Epidermal melanocyte (primary cell): ENCODE data around the gene RHBDL2.
"Not testable (repeated sequence)": the region's sequence is repeated elsewhere in the genome, so short reads cannot be mapped to it uniquely, and the experiment has no call there.

Source experiments
- DNase-seq: peaks from one replicate; pipeline ENCODE4 v3.0.0; 2011; ENCODE audit warnings: low spot score; ENCODE audit not compliant: insufficient read length

Gene RHBDL2

GRCh38 chr1:38932571-38932970, 9.1 kb downstream of the RHBDL2 start:
- DNase-seq: no peak

GRCh38 chr1:38929476-38929875, 12.2 kb downstream of the RHBDL2 start:
- no peak for DNase-seq

DNA sequence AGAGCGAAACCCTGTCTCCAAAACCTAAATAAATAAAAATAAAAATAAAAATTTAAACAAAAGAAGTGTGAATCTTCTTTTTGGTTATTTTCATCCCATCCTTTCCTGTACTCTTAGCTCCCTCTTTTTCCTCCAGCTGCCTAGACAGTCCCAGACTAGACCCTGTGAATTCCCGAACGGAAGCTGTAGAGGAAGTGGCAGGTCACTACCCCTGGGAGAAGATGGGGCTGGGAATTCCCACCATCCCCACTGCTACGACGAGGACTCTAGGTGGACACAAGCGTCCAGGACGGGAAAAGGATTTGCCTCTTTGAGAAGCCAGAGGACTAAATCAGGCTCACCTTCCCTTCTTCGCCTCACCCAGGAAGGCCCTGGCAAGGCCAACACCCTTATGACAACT, 12.6 kb downstream of the RHBDL2 start:
- no peak for DNase-seq

GRCh38 chr1:38926091-38926490, 15.5 kb downstream of the RHBDL2 start:
- no peak for DNase-seq

DNA sequence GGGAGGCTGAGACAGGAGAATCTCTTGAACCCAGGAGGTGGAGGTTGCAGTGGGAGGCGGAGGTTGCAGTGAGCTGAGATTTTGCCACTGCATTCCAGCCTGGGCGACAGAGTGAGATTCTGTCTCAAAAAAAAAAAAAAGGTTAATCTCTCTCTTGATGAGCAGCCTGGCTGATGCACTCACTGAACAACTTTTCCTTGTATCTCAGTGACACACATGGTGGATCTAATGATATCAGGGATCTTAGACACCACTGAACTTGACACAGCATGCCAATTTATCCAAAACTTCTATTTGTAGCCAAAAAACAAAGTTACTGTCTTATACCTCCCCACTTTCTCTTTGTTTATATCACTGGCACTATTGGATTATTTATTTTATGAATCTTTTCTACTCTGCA, 16.2 kb downstream of the RHBDL2 start:
- DNase-seq: no peak

GRCh38 chr1:38923607-38924006, 18.0 kb downstream of the RHBDL2 start:
- no peak for DNase-seq

DNA sequence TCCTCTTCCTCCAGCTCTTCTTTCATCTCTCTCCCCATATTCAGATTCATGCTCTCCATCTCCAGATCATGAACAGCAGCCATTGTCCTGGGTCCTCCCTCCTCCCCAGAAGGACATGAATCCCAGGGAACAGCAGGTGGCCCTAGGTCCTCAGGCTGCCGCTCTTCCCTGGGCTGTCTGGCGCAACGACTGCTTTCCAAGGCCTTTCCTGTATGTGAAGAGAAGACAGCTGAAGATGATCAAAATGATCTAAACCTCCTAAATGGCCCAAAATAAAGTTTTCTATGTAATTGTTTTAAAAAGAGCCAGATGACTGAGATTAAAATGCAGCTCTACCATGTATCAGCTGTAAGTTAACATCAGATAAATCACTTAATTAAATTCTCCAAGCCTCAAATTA, 22.5 kb downstream of the RHBDL2 start:
- DNase-seq: no peak

GRCh38 chr1:38918568-38918967, 23.1 kb downstream of the RHBDL2 start:
- no peak for DNase-seq

- DNase-seq: no peak
Observed at GRCh38 chr1:38917772-38918171, 23.9 kb downstream of the RHBDL2 start.

DNA sequence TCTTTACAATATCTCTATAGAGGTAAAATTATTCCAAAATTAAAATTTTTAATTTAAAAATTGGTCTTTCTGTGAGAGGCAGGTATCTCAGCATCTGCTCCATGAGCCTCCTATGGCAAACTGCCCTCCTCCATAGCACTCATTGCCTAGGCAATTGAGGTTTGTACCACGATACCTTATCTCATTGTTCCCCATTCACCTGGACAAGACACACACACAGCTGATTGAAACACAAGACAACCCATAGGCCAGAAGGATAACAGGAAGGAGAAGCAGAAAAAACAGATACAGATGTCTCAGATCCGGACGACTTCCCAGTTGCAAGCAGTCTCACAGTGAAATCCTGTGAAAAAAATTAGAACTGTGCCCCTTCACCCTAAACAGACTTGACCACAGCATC, 24.3 kb downstream of the RHBDL2 start:
- no peak for DNase-seq

DNA sequence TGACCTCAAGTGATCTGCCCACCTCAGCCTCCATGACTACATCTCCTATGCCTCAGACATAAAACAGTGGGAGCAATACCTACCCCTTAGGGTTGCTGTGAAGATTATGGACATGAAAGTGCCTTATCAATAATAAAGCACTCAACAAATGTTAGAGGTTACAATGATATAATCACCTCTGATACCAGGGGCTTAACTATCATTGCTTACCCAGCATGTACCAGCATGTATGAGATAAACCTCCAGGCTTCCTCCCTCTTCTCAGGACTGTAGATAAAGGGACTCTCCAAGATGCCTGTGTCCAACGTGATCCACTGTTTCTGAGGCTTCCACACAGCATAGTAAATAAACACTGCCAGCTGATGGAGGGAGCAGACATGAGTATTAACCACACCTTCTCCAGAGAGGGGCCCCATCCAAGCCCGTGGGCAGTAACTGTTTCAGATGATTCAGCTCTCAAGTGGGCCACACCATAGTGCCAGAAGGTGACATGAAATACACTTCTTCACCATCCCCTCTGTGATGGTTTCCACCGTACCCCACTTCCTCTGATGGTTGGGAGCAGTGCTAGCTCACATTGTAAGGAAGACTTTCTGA, 26.2 kb downstream of the RHBDL2 start:
- DNase-seq: no peak

GRCh38 chr1:38914908-38915307, 26.7 kb downstream of the RHBDL2 start:
- not testable (repeated sequence) for DNase-seq

DNA sequence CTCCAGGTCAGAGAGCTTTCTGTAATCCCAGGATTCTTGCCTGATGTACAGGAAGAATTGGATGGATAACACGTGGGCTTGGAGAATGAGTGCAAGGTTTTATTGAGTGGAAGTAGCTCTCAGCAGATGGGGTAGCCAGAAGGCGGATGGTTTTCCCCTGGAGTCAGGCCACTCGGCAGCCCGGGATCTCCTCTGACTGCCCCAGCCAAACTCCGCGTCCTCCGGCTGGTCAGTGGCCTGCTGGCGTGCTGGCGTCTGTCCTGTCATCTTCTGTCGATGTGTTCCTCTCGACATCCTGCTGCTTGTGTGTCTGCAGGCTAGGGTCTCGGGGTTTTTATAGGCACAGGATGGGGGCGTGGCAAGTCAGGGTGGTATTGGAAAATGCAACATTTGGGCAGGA, 32.8 kb downstream of the RHBDL2 start:
- DNase-seq: no peak

DNA sequence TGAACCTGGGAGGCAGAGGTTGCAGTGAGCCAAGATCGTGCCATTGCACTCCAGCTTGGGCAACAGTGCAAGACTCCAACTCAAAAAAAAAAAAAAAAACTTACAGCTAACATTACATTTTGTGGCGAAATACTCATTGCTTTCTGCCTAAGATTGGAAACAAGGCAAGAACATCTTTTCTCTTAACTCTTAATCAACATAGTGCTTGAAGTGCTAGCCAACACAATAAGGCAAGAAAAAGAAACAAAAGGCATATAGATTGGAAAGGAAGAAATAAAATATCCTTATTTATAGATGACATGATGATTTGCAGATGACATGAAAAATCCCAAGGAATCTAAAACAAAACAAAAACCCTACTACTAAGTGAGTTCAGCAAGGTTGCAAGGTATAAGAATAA, 35.6 kb downstream of the RHBDL2 start:
- no peak for DNase-seq

DNA sequence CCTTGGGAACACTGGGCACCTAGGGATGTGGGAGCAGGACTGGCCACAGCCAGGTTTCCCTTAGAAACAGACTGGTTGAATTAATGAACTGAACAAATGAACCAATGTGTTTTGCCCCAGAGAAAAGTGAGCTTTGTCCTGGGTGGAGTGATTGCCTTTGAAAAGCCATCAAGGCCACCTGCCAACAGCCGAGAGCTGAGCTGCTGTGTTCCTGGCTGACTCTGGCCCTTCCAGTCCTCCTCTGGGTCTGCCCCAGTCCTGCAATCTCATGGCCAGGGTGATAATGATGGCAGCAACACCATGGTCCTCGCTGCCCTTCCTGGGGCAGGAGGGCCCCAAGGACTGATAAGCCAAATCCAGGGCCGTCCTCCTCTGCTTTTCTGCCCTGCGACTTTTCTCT, 42.1 kb downstream of the RHBDL2 start:
- no peak for DNase-seq

DNA sequence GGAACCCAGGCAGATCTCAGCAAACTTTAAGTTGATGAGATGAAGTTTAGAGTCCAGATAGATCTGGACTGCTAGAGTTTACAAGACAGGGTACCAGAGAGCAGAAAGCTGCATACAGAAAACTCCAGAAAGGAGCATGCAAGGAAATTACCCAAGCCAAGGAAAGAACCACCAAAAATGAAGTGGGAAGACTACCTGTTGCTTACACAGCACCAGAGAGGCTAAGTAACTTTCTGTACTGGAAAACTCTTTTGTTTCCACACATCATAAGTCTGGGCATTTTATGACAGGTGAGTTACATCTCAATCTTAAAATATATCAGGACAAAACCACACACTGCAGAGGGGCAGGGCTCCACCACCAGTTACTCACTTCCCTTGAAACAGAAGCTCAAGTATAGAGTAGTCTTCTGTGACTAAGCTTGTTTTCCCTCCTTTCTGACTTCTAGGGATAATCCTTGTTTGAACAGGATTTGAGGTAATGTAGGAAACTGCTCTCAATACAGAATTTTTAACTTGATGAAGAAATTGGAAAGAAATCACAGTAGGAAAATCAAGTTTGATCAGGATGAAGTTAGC, 42.9 kb downstream of the RHBDL2 start:
- DNase-seq: no peak

DNA sequence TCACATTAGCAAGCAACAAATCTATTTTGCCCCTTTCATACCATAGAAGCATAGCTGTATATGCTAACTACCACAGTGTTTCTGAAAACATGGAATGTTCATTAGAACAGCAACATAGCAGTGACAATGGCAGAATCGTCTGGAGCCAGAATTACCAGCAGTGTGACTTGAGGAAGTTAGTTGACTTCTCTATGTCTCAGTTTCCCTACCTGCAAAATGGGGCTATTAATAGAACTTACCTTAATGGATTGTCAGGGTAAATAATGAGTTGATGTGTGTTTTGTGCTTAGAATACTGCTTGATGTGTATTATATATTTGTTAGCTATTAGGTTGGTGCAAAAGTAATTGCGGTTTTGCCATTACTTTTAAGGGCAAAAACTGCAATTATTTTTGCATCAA, 45.5 kb downstream of the RHBDL2 start:
- DNase-seq: no peak

GRCh38 chr1:38892976-38893375, 48.7 kb downstream of the RHBDL2 start:
- no peak for DNase-seq

DNA sequence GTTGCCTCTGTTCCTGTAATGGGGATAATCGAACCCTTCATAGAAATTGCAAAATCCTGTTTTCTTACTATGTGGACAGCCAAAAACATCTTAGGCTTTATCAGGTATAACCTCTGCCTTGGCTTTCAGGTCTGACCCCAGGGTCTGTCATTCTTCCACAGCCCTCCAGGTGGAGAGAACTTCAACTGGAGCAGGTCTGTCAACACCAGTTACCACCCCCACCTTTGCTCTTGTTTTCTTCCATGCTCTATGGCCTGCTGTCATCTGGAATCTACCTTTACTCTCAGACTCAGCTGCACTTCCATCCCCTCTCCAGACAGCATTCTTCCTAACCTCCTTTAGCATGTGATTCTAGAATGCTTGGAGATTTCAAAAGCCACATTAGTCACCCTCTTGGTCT, 49.9 kb downstream of the RHBDL2 start:
- no peak for DNase-seq

DNA sequence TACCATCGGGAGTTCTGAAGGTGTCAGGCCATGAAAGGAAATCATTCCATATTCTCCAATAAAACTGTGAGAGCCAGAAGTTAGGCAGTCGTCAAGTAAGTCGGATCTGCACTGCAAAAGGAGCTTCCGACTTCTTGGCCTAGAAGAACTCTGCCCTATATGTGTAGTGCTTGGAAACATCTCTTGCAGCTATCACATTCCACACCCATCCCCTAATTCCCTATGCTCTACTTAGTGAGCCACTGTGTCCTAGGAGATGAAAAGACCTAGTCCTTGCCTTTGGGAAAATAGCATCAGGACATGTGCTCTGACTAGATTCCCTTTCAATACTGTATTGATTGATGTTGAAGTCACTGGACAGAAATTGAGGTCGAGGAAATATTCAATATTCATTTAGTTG, 52.0 kb downstream of the RHBDL2 start:
- DNase-seq: no peak

- no peak for DNase-seq
Observed at GRCh38 chr1:38888423-38889333, 53.0 kb downstream of the RHBDL2 start.

GRCh38 chr1:38885092-38885491, 56.5 kb downstream of the RHBDL2 start:
- DNase-seq: no peak

GRCh38 chr1:38881487-38881886, 60.1 kb downstream of the RHBDL2 start, which contains the start of gene GJA9:
Gene GJA9 (minus strand): TSS chr1:38881587. CDS start chr1:38876098, 5,489 bp downstream.
- DNase-seq: no peak
